HCT116 (cell line): ENCODE results near the gene PLCE1. TPM values are rescaled to one million over a fixed set of nuclear protein-coding genes. Genes with fewer than 3 reads are reported as not detected.
"Not testable (repeated sequence)": the region's sequence is repeated elsewhere in the genome, so short reads cannot be mapped to it uniquely, and the experiment has no call there.

Source experiments
- ATAC-seq: fragments of 200-7000 bp; cut with Tn5 transposase; 2 replicates; pipeline ENCODE4 v1.9.1; 2020; ENCODE audit warnings: mild to moderate bottlenecking, moderate library complexity
- BruUV-seq: library from RNA; stranded (reverse); fragments of 400-500 nt; replicated peaks from 2 replicates; lab custom pipeline; 2021; lab: Mats Ljungman, UMichigan
- CTCF ChIA-PET: fragments of 300-600 bp; sonication (Branson Sonifier 250); formaldehyde crosslinking; loops from one replicate; lab custom pipeline; 2021; ENCODE audit warnings: antibody characterized with exemption; lab: Charles Lee
- POLR2A ChIA-PET: fragments of 300-600, 350-600 bp; sonication (Branson Sonifier 250); formaldehyde crosslinking; loops from one replicate; lab custom pipeline; 2021; ENCODE audit warnings: antibody characterized with exemption; lab: Charles Lee
- RAD21 ChIA-PET, 2 experiments: fragments of 300-600 bp; sonication (Branson Sonifier 250); formaldehyde crosslinking; loops; one replicate each; lab custom pipeline; 2023; ENCODE audit warnings: low total read pairs in 2 of 2; ENCODE audit not compliant: uncharacterized antibody in 2 of 2, unreplicated experiment in 2 of 2, low non-redundant PET in 1 of 2; lab: Charles Lee
- DNase-seq: peaks from one replicate; pipeline ENCODE4 v3.0.0-alpha.2; 2010; ENCODE audit warnings: low read depth, low spot score
- H2AFZ ChIP-seq: fragments of 200-600 bp; shearing (Covaris generic), sonication (generic); 2 replicates; pipeline ENCODE4 v1.6.1; 2017; ENCODE audit warnings: low read depth, mixed run types, mixed read lengths, antibody characterized with exemption, low read length; ENCODE audit not compliant: poor library complexity, severe bottlenecking
- H3K27ac ChIP-seq: 2 replicates; pipeline ENCODE4 v1.5.1; 2012; ENCODE audit warnings: low read depth, low read length
- H3K27me3 ChIP-seq: fragments of 200-600 bp; sonication (generic); 2 replicates; pipeline ENCODE4 v1.6.1; 2016; ENCODE audit warnings: mixed run types, low read length, mixed read lengths; ENCODE audit not compliant: insufficient read depth
- H3K36me3 ChIP-seq, 2 experiments: fragments of 200-500 bp in 1 of 2; fragments of 200-600 bp in 1 of 2; sonication (Bioruptor generic) in 1 of 2; sonication (generic) in 1 of 2; 2 replicates each; pipeline versions ENCODE4 v1.5.1 to v1.6.1; 2014 to 2016; ENCODE audit warnings: low read length in 2 of 2, inconsistent platforms in 1 of 2, mixed read lengths in 1 of 2, mixed run types in 1 of 2; ENCODE audit not compliant: insufficient read depth in 2 of 2, control insufficient read depth in 1 of 2
- H3K4me1 ChIP-seq, 2 experiments: fragments of 200-600 bp in 1 of 2; sonication (generic) in 1 of 2; 2 replicates each; pipeline versions ENCODE4 v1.5.1 to v1.6.1; 2012 to 2017; ENCODE audit warnings: low read length in 2 of 2, inconsistent platforms in 1 of 2, mild to moderate bottlenecking in 1 of 2, mixed read lengths in 1 of 2, mixed run types in 1 of 2, moderate library complexity in 1 of 2; ENCODE audit not compliant: insufficient read depth in 2 of 2, control insufficient read depth in 1 of 2
- H3K4me2 ChIP-seq: fragments of 200-600 bp; sonication (generic); 2 replicates; pipeline ENCODE4 v1.6.1; 2017; ENCODE audit warnings: mixed run types, low read length, mixed read lengths
- H3K4me3 ChIP-seq, 2 experiments: fragments of 200-600 bp in 1 of 2; sonication (generic) in 1 of 2; replicated peaks in 1 of 2; 2 replicates each; pipeline ENCODE4 v1.5.1; 2011 to 2016; ENCODE audit warnings: low read length in 2 of 2, control low read depth in 1 of 2, low read depth in 1 of 2, mild to moderate bottlenecking in 1 of 2, mixed read lengths in 1 of 2, mixed run types in 1 of 2
- H3K79me2 ChIP-seq: fragments of 200-600 bp; sonication (generic); 2 replicates; pipeline ENCODE4 v1.6.1; 2017; ENCODE audit warnings: mild to moderate bottlenecking, mixed run types, low read length, moderate library complexity, mixed read lengths; ENCODE audit not compliant: insufficient read depth
- H3K9ac ChIP-seq: fragments of 200-600 bp; sonication (generic); 2 replicates; pipeline ENCODE4 v1.6.1; 2016; ENCODE audit warnings: low read length, mixed read lengths
- H3K9me2 ChIP-seq: fragments of 200-600 bp; sonication (generic), shearing (Covaris generic); 2 replicates; pipeline ENCODE4 v1.6.1; 2017; ENCODE audit warnings: mixed run types, mild to moderate bottlenecking, moderate library complexity; ENCODE audit not compliant: insufficient read depth
- H3K9me3 ChIP-seq, 2 experiments: fragments of 200-500 bp in 1 of 2; fragments of 200-600 bp in 1 of 2; sonication (Bioruptor generic) in 1 of 2; sonication (generic) in 1 of 2; 2 replicates each; pipeline ENCODE4 v1.6.1; 2014 to 2017; ENCODE audit warnings: low read length in 2 of 2, mixed read lengths in 2 of 2, inconsistent platforms in 1 of 2, low read depth in 1 of 2, mild to moderate bottlenecking in 1 of 2, mixed run types in 1 of 2, moderate library complexity in 1 of 2; ENCODE audit not compliant: control insufficient read depth in 1 of 2, insufficient read depth in 1 of 2
- H4K20me1 ChIP-seq: fragments of 200-600 bp; sonication (generic), shearing (Covaris generic); 2 replicates; pipeline ENCODE4 v1.6.1; 2017; ENCODE audit warnings: mixed run types, mild to moderate bottlenecking, moderate library complexity; ENCODE audit not compliant: insufficient read depth
- ATF3 ChIP-seq: IDR thresholded peaks from 2 replicates; pipeline ENCODE4 v1.6.1; 2012
- CEBPB ChIP-seq: IDR thresholded peaks from 2 replicates; pipeline ENCODE4 v1.6.1; 2012; ENCODE audit warnings: low read depth
- CTCF ChIP-seq, 3 experiments: fragments of 200-600 bp in 1 of 3; sonication (generic) in 1 of 3; IDR thresholded peaks in 2 of 3; conservative IDR thresholded peaks in 1 of 3; 2 replicates each; pipeline ENCODE4 v1.5.1; 2012 to 2017; ENCODE audit warnings: low read depth in 2 of 3, low read length in 2 of 3, antibody characterized with exemption in 1 of 3, borderline replicate concordance in 1 of 3, control low read depth in 1 of 3, mild to moderate bottlenecking in 1 of 3, mixed read lengths in 1 of 3, mixed run types in 1 of 3, moderate library complexity in 1 of 3; ENCODE audit not compliant: insufficient read depth in 1 of 3
- EGR1 ChIP-seq: IDR thresholded peaks from 2 replicates; pipeline ENCODE4 v1.6.1; 2012; ENCODE audit warnings: low read depth
- ELF1 ChIP-seq: IDR thresholded peaks from 2 replicates; pipeline ENCODE4 v1.6.1; 2012; ENCODE audit warnings: low read depth, borderline replicate concordance
- EZH2 ChIP-seq: fragments of 200-600 bp; sonication (generic); IDR thresholded peaks from 2 replicates; pipeline ENCODE4 v1.6.1; 2017; ENCODE audit warnings: antibody characterized with exemption, mixed run types
- EZH2phosphoT487 ChIP-seq: fragments of 200-600 bp; IDR thresholded peaks from 2 replicates; pipeline ENCODE4 v1.6.1; 2018; ENCODE audit warnings: antibody characterized with exemption, borderline replicate concordance
- FOSL1 ChIP-seq: IDR thresholded peaks from 2 replicates; pipeline ENCODE4 v1.6.1; 2012; ENCODE audit warnings: low read depth
- MAX ChIP-seq: IDR thresholded peaks from 2 replicates; pipeline ENCODE4 v1.6.1; 2012
- POLR2A ChIP-seq: IDR thresholded peaks from 2 replicates; pipeline ENCODE4 v1.7.0; 2011; ENCODE audit warnings: borderline replicate concordance; ENCODE audit not compliant: insufficient read depth, insufficient read length; ENCODE audit errors: extremely low read depth
- POLR2AphosphoS5 ChIP-seq: IDR thresholded peaks from 2 replicates; pipeline ENCODE4 v1.6.1; 2011; ENCODE audit warnings: mild to moderate bottlenecking, low read depth, low read length, moderate library complexity
- RAD21 ChIP-seq: IDR thresholded peaks from 2 replicates; pipeline ENCODE4 v1.6.1; 2012; ENCODE audit warnings: low read depth, mild to moderate bottlenecking
- SIN3A ChIP-seq: IDR thresholded peaks from 2 replicates; pipeline ENCODE4 v1.6.1; 2012; ENCODE audit warnings: low read depth
- SP1 ChIP-seq: IDR thresholded peaks from 2 replicates; pipeline ENCODE4 v1.6.1; 2012; ENCODE audit warnings: low read depth
- TCF7L2 ChIP-seq: IDR thresholded peaks from 2 replicates; pipeline ENCODE4 v1.7.0; 2011; ENCODE audit warnings: borderline replicate concordance, inconsistent platforms; ENCODE audit not compliant: insufficient read depth, insufficient read length; ENCODE audit errors: extremely low read depth
- YY1 ChIP-seq: IDR thresholded peaks from 2 replicates; pipeline ENCODE4 v1.6.1; 2011; ENCODE audit warnings: low read length, low read depth, moderate library complexity, mild to moderate bottlenecking; ENCODE audit not compliant: insufficient replicate concordance; ENCODE audit errors: extremely low read depth
- ZBTB33 ChIP-seq: IDR thresholded peaks from 2 replicates; pipeline ENCODE4 v1.6.1; 2011; ENCODE audit warnings: mild to moderate bottlenecking, low read length, moderate library complexity; ENCODE audit not compliant: insufficient replicate concordance; ENCODE audit errors: extremely low read depth
- ZFX ChIP-seq: fragments of 450-650 bp; IDR thresholded peaks from 2 replicates; pipeline ENCODE4 v1.6.1; 2017
- ZNF274 ChIP-seq: fragments of 200-500 bp; sonication (Bioruptor generic); IDR thresholded peaks from 2 replicates; pipeline ENCODE4 v1.6.1; 2014; ENCODE audit warnings: mild to moderate bottlenecking, low read depth, low read length, inconsistent platforms
- intact Hi-C: fragments of 100-400 bp; cut with micrococcal nuclease; formaldehyde crosslinking; loops from 2 replicates; pipeline ENCODE4 v1.10.0; 2022
- total RNA-seq: library from RNA; stranded (reverse); gene quantifications from one replicate; pipeline ENCODE4 v1.2.1, GENCODE V29; 2021; ENCODE audit not compliant: unreplicated experiment

Gene PLCE1
- total RNA-seq, 1 experiment from 2014 or later: 2.5 TPM

- Histone ChIP-seq H3K4me1 (no peaks in the 10 kb centered on the region), H3K4me3 (no peak overlapping the region), H3K9ac (no peak overlapping the region), H3K9me3 (no peaks in the 10 kb centered on the region), H3K36me3 (no peaks in the 10 kb centered on the region), H3K4me2 (no peak overlapping the region), H3K27ac (no peak overlapping the region), H4K20me1 (no peaks in the 10 kb centered on the region), H3K9me2 (no peaks in the 10 kb centered on the region), H2AFZ (no peak overlapping the region), H3K27me3 (no peaks in the 10 kb centered on the region), H3K79me2 (no peaks in the 10 kb centered on the region)
- RAD21 ChIA-PET: no interaction called here
- intact Hi-C loops: no loop called here
- POLR2A ChIA-PET: no interaction called here
- TF ChIP-seq ATF3 (no peak), POLR2AphosphoS5 (no peak), SIN3A (no peak), FOSL1 (no peak), RAD21 (no peak), SP1 (no peak), YY1 (no peak), MAX (no peak), POLR2A (no peak), EGR1 (no peak), TCF7L2 (no peak), EZH2phosphoT487 (no peak), ELF1 (no peak), EZH2 (no peak), ZBTB33 (no peak), ZNF274 (no peak), CTCF (IDR thresholded peaks at IDR 0.05 in 2 of 3, conservative IDR thresholded peaks at IDR 0.05 in 1 of 3; ENCODE audit: borderline replicate concordance in 1 of 3, insufficient read depth in 1 of 3, low read depth in 2 of 3, low read length in 2 of 3) (no peak), CEBPB (no peak), ZFX (no peak)
- ATAC-seq (no peak), DNase-seq (no peak)
- no TSS peak for BruUV-seq
- CTCF ChIA-PET: no interaction called here
Measured at GRCh38 chr10:93968540-93968945, 25.2 kb upstream of the PLCE1 start.

GRCh38 chr10:93970433-93971010, 23.2 kb upstream of the PLCE1 start:
- BruUV-seq, RAD21 ChIA-PET, H3K36me3 ChIP-seq, H3K9me3 ChIP-seq, H3K27me3 ChIP-seq, POLR2A ChIA-PET, H3K9ac ChIP-seq, H2AFZ ChIP-seq, ATAC-seq, CTCF ChIA-PET, H3K9me2 ChIP-seq, DNase-seq, H3K4me1 ChIP-seq, H3K4me3 ChIP-seq, H4K20me1 ChIP-seq, H3K27ac ChIP-seq, intact Hi-C loops, H3K79me2 ChIP-seq, H3K4me2 ChIP-seq: not testable (repeated sequence)
